Right kidney (tissue), 1 donor: ENCODE results near the gene ZNF491.
"Not testable (repeated sequence)": the region's sequence is repeated elsewhere in the genome, so short reads cannot be mapped to it uniquely, and the experiment has no call there.

Source experiments
- DNase-seq: peaks from one replicate; pipeline ENCODE4 v3.0.0-alpha.2; 2016

ZNF491 gene

GRCh38 chr19:11806354-11807098 is 8.2 kb downstream of the ZNF491 start:
- no peak for DNase-seq

- DNase-seq = no peak
These were observed 8.7 kb downstream of the ZNF491 start for GRCh38 chr19:11807099-11807380.

GRCh38 chr19:11813703-11814028 is 15.3 kb downstream of the ZNF491 start:
- DNase-seq = no peak

- DNase-seq = peak; percentile 93
These were observed 15.8 kb downstream of the ZNF491 start, which contains the start of gene ZNF440 for GRCh38 chr19:11814029-11814699. TSS of gene ZNF440 (plus strand) at chr19:11814273. CDS start at chr19:11814448, 175 bp downstream.

GRCh38 chr19:11814700-11815035 is 16.3 kb downstream of the ZNF491 start:
- DNase-seq = no peak

- no peak for DNase-seq
These were observed 23.3 kb downstream of the ZNF491 start for GRCh38 chr19:11821474-11822109.

GRCh38 chr19:11828957-11829876 is 30.9 kb downstream of the ZNF491 start:
- not testable (repeated sequence) for DNase-seq

- no peak for DNase-seq
These were observed 34.1 kb downstream of the ZNF491 start for GRCh38 chr19:11832253-11832912.

GRCh38 chr19:11833541-11833940 is 35.2 kb downstream of the ZNF491 start:
- DNase-seq = no peak

GRCh38 chr19:11835626-11836066 is 37.3 kb downstream of the ZNF491 start:
- not testable (repeated sequence) for DNase-seq

GRCh38 chr19:11843722-11844121 is 45.4 kb downstream of the ZNF491 start:
- DNase-seq = peak; percentile 21

- not testable (repeated sequence) for DNase-seq
These were observed 49.3 kb downstream of the ZNF491 start for GRCh38 chr19:11847615-11848014.

- DNase-seq = no peak
These were observed 49.9 kb downstream of the ZNF491 start for GRCh38 chr19:11848200-11848593.

GRCh38 chr19:11848594-11849469 is 50.5 kb downstream of the ZNF491 start, which contains the start of gene ZNF439:
TSS of gene ZNF439 (plus strand) at chr19:11848726. CDS start at chr19:11848868, 142 bp downstream.
- peak; percentile 91 for DNase-seq

- not testable (repeated sequence) for DNase-seq
These were observed 52.0 kb downstream of the ZNF491 start for GRCh38 chr19:11850289-11850688.

- DNase-seq = no peak
These were observed 55.0 kb downstream of the ZNF491 start for GRCh38 chr19:11853358-11853757.

- DNase-seq = no peak
These were observed 58.4 kb downstream of the ZNF491 start for GRCh38 chr19:11856596-11857250.
